ENCODE data around the gene TMEM256.

- TF ChIP-seq POLR2A (IDR thresholded peaks at IDR 0.05) (no peak), CTCF (IDR thresholded peaks at IDR 0.05 in 4 of 5, conservative IDR thresholded peaks at IDR 0.05 in 1 of 5) (no peak)
Measured at GRCh38 chr17:7391307-7391706, 12.6 kb downstream of the TMEM256 start.

Data from gastrocnemius medialis (tissue), 4 donors.